GM11168 (cell line): ENCODE results near the gene NPRL2.

Source experiments
- in situ Hi-C: fragments of 300-500 bp; cut with MboI; formaldehyde crosslinking; loops from one replicate; pipeline ENCODE4 v1.12.0; 2022; ENCODE audit warnings: low sequenced_read_pairs; ENCODE audit not compliant: unreplicated experiment

The NPRL2 gene

DNA sequence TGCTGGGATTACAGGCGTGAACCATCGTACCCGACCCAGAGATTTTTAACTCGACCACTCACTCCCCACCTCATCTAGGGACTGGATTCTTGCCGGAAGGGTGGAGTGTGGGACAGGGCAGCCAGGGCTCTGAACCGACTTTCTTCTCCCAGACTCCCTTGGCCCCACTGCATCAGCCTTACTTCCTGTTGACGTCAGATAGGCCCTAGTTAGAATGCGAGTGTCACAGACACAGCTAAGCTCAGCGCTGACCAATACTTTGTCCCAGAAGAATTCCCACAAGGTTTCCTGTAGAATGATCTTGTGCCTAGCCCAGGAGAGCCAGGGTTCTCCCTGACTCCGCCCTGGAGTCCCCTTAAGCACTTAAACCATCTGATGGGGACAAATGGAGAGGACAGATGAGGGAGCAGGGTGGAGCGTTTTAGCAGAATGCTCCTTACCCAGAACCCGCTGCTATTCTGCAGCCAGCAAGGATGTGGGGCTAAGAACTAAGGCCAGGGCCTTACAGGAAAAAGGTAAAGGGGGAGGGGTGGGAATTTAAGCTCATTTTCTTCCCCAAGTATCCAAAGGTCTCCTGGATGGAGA is 16.7 kb downstream of the NPRL2 start:
- in situ Hi-C loops = no loop called here

DNA sequence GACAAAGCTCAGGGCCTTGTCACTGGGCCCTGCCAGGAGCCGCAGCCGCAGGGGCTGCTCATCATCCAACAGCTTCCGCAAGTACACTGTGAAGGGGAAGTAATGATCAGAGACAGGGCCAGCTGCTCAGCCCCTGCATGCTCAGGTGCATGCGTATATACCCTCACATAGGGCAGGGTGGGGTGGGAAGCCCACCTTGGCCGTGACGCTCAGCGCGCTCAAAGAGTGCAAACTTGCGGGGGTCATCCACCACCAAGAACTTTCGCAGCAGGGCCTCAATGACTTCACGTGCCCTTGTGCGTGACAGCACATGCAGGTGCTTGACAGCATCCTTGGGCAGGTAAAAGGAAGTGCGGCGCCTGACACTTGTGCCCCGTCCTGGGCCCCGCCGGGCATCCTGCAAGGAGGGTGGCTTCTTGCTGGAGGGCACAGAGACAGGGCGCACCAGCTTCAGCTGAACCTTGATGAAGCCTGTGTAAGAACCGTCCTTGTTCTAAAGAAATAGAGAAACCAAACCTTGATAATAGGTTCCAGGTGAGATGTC is 19.1 kb downstream of the NPRL2 start:
- in situ Hi-C loops = no loop called here

DNA sequence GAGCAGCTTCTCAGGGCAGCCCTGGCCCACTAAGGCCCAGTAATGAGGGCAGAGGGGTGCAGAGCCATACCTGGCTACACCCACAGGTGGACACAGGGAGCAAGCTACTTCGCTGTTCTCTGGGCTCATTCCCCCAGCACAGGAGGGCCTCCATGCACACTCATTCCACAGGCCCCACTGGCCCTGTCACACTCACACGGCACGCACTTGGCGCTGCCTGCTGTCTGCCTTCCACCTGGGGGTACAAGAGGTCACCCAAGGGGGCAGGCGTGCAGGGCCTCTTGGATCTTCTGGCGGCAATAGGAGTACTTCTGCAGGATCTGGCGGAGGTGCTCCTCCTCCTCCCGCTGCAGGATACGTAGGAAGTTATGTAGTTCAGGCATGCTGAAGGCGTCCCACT is 20.2 kb downstream of the NPRL2 start:
- in situ Hi-C loops = no loop called here

- in situ Hi-C loops = no loop called here
Measured at GRCh38 chr3:50327943-50328691, 22.5 kb downstream of the NPRL2 start, which contains the start of gene TUSC2. Gene TUSC2, minus strand, starts transcription at chr3:50328223. Its CDS starts 124 bp downstream, at chr3:50328099.

DNA sequence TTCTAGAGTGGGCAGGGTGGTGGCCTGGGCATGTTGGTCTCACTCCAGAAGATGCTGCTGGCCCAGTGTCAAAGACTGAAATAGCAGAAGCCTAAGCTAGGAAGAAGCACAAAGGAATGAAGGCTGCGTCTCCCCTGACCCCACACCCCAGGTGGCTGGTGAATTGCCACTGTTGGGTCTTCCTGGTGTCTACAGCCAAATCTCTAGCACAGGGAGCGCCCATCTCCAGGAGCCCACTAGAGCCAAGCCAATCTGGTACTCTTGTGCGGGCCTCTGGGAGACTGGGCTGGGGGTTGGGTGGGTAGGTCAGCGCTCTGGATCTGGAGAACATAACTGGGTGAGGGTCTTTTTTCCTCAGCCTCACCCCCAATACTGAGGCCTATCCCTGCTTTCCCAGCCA is 23.4 kb downstream of the NPRL2 start:
- in situ Hi-C loops = no loop called here

- in situ Hi-C loops = no loop called here
Measured at GRCh38 chr3:50326182-50326541, 24.4 kb downstream of the NPRL2 start.

- in situ Hi-C loops = no loop called here
Measured at GRCh38 chr3:50325497-50326181, 24.9 kb downstream of the NPRL2 start.

- in situ Hi-C loops = no loop called here
Measured at GRCh38 chr3:50325113-50325480, 25.5 kb downstream of the NPRL2 start.

GRCh38 chr3:50324351-50325112 is 26.0 kb downstream of the NPRL2 start:
- in situ Hi-C loops = no loop called here

DNA sequence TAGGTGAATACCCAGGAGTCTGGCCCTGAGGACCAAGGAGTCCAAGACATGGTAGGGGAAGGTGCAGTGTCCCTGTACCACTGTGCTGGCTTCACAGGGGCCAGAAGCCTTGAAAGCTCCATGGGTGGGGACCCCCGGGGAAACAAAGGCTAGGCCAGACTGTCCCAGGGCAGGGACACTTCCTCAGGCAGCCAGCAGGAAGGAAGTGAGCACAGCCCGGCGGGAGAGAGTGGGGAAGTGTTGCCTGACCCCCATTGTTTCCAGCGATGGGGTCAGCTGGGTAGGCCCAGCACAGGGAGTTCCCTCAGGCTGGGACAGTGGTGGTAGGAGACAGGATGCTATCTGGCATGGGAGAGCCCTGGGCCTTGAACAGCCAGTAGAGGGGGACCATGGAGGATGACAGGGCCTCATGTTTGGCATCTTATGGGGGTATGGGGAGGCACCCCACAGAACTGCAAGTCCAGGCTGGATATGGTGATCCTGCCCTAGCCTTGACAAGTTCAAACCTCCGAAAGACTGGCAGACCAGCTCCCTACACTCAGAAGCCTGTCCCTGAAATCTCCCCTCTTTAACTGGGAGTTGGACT is 26.9 kb downstream of the NPRL2 start:
- in situ Hi-C loops = no loop called here

- in situ Hi-C loops = no loop called here
Measured at GRCh38 chr3:50323092-50323600, 27.4 kb downstream of the NPRL2 start.

- in situ Hi-C loops = no loop called here
Measured at GRCh38 chr3:50322386-50323091, 28.0 kb downstream of the NPRL2 start, which contains the start of gene HYAL2. Gene HYAL2, minus strand, starts transcription at chr3:50322745. Its CDS starts 2,256 bp downstream, at chr3:50320489.

- in situ Hi-C loops = no loop called here
Measured at GRCh38 chr3:50322115-50322385, 28.5 kb downstream of the NPRL2 start.

DNA sequence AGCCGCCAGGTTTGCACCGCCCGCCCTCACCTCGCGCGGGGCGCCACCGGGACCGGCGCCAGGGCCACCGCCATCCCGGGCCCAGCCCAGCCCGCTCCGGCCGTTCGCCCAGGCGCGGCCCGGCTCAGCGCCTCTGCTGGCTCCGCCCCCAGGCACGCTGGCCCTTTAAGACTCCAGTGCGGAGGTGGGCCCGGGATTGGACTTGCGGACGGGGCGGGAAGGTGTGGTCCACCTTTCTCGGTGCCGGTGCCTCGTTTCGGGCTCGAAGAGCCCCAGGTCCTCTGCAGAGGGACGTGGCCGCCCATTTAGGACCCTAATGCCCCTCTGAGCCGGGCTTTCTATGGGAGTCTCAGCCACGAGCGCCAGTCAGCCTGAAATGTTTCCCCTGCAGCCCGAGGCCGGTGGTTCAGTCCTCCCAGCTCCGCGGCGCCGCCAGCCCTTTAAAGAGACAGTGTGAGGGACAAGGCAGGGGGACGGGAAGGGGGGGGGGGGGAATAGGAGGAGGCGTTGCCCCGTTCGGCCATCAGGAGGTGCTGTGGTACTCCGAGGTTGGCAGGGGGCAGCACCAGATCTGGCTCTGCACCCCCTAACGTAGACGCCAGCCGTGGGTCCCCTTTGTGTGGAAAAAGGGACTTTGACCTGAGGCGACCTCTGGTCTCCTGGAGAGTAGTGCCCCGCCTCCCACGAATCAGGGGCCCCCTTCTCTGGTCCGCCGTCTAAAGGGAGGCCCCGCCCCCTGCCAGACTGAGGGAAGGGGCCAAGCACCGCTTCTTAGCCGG is 29.1 kb downstream of the NPRL2 start:
- in situ Hi-C loops = no loop called here

DNA sequence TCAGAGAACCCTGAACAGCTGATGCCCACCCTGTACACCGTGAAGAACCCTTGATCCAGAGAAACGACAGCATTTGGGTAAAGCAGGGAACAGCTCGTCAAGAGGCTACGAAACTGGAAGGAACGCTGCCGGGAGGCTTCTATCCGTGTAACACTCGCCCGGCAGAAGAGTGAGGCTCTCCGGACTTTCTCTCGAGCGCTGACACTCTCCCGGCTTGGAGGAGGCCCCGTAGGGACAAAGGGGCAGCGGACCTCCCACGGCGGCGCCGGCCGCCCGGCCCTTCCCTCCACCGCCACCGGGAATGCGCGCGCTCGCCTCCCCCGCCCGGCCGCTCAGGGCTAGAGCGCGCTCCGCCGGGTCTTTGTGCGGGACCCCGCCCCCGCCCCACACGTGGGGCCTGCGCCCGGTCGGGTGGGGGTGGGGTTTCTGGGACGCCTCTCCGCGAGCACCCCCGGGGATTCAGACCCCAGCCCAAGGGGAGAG is 29.7 kb downstream of the NPRL2 start:
- in situ Hi-C loops = no loop called here

DNA sequence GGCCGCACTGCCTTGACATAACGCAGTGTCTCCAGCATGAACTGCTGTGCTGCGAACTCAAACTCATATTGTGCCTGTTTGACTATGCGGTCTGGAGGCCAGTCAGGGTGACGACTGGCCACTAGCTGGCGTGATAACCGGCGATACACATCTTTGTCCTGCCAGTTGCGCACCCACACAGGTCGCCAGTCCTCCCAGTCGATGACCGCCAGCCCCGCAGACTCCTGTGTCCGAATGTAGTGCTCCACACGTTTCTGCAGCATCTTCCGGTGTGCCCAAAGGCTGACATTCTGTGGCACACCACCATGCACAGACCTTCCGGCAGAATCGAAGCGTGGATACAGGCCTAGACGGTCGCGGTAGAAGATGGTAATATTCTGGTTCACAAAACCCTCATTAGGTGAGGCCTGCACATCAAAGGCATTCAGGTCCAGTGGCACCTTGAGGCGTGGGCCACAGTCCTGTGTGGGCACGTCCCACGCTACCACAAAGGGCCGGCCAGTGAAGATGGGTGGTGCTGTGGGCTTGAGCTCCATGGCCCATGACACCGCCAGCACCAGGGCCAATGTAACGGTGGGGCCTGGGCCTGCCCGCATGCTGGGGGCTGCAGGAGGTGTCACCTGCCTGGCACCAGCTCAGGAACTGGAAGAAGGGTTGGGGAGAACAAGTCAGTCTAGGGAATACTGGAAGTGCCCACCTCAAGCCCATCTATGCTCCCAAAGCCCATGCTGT is 30.5 kb downstream of the NPRL2 start:
- in situ Hi-C loops = no loop called here

DNA sequence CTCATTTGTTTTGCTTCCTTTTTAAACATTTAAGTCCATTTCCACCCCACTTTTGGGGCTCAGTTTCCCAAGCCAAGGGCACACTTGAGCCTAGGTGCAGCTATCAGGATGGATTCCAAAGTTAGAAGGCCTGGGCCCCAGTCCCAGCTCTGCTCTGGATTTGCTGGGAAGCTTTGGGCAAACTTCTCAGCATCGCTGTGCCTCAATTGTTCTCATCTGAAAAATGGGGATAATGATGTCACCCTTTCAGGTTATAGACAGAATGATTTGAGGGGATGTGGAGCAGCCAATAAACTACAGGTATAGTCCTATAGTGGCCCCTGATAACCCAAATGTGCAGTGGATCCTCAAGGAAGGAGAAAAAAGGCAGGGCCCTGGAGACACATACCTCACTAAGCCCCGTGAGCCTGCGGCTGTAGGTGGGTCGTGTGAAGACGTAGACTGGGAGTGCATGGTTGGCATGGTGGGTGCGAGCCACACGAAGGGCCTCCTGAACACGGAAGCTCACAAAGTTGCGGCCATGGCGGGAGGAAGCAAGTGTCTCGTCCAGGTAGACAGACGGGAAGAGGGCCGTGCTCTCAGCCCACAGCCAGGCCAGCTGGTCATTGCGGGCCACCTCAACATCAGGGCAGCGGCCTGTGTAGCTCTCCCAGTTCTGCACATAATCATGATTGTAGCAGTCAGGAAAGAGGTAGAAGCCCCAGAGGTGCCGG is 31.2 kb downstream of the NPRL2 start:
- in situ Hi-C loops = no loop called here
